ENCODE measurements around the gene ATP2C1. TPM values are rescaled to one million over a fixed set of nuclear protein-coding genes. Genes with fewer than 3 reads are reported as not detected.

Gene ATP2C1
- total and polyA plus RNA-seq, 4 donors, result 82.5 to 171 (median 136) TPM

GRCh38 chr3:131020122-131020693 lies 126.3 kb downstream of the ATP2C1 start:
- WGBS (ENCODE audit: insufficient coverage), result 45% methylated on average over 2 of the region's 5 CpGs
- Histone ChIP-seq H3K9me3 (ENCODE audit: control insufficient read depth, insufficient read depth, low read length) (no peaks in the 10 kb centered on the region), H3K27ac (ENCODE audit: low read depth, low read length) (no peak overlapping the region), H3K4me1 (ENCODE audit: control insufficient read depth, insufficient read depth, low read length) (peaks cover 3% of the 10 kb centered on the region), H3K27me3 (ENCODE audit: control insufficient read depth, insufficient read depth, low read length) (no peaks in the 10 kb centered on the region), H3K4me3 (ENCODE audit: low read depth, low read length) (no peak overlapping the region), H3K36me3 (ENCODE audit: control insufficient read depth, insufficient read depth, low read length) (peaks cover 7% of the 10 kb centered on the region)
- DNase-seq (ENCODE audit: low read depth in 4 of 6, low spot score in 6 of 6), result no peak

DNA sequence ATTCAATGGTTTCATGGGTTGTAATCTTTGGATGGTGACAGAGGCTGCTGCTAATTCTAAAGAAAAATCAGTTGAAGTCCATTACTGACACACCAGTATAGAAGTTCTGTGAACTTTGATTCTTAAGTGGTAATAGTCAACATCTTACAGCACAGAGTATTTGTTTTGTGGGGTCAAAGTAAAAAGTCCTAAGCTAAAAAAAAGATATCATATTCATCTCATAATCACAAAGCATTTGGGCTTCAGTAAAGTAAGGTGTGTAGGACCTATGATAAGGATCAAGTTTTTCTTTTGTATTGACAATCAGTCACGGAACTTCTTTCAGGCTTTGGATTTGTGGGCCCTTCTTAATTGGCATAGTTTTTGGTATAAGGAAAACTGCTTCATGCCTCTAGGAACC lies 131.7 kb downstream of the ATP2C1 start:
- Histone ChIP-seq H3K36me3 (ENCODE audit: control insufficient read depth, insufficient read depth, low read length) (peaks cover 3% of the 10 kb centered on the region), H3K27ac (ENCODE audit: low read depth, low read length) (no peak overlapping the region), H3K4me3 (ENCODE audit: low read depth, low read length) (peak overlapping the region; percentile 90), H3K9me3 (ENCODE audit: control insufficient read depth, insufficient read depth, low read length) (no peaks in the 10 kb centered on the region), H3K27me3 (ENCODE audit: control insufficient read depth, insufficient read depth, low read length) (no peaks in the 10 kb centered on the region), H3K4me1 (ENCODE audit: control insufficient read depth, insufficient read depth, low read length) (peaks cover 4% of the 10 kb centered on the region)
- whole genome bisulfite sequencing (ENCODE audit: insufficient coverage), result 100% methylated on average over 1 of the region's 1 CpG
- no peak for DNase-seq (ENCODE audit: low read depth in 4 of 6, low spot score in 6 of 6)

DNA sequence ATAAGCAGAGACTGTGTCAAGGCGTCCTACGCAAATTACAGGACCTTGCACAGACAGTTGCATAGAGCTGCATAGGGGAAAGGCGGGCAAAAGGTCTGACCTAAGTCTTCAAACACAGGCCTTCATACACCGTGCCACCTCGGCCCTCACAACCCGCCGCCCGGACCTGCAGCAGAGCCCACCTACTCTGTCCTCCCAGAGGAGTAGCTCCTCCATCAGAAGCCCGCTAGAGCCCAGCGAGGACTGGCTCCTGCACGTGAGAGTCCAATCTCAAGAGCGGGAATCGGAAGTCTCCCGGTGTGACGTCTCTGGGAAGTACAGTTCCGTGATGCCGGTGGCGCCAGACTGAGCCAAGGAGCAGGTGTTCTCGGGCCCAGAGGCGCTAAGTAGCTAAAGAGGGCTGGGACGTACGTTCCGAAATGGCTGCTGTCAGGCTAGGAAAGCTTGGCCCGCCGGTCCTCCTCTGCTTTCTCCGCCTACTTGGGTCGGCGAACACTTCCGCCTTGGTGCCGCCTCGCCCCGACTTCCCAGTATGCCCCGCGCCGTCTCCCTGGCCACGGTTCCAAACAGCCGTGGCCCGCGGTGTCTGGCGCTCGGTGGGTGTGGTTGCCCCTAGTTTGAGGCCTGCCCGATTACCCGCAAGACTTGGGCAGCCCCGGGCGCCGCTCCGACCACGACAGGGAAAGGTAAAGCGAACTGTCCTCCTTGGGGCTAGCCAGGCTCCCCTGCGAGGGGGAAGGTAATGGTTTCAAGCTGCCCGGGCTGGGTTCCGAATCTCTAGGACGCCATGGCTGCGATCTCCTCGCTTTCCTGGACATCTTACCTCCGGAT lies 132.7 kb downstream of the ATP2C1 start, which contains the start of the genes ASTE1 and NEK11:
ASTE1 (minus strand) TSS at position 505 of the 831 bp plus-strand sequence. CDS start 1,519 bp downstream, outside the sequence.
NEK11 (plus strand) TSS at position 557 of the 831 bp plus-strand sequence. CDS start 2,832 bp downstream, outside the sequence.
- Histone ChIP-seq H3K36me3 (ENCODE audit: control insufficient read depth, insufficient read depth, low read length) (peaks cover 3% of the 10 kb centered on the region), H3K9me3 (ENCODE audit: control insufficient read depth, insufficient read depth, low read length) (no peaks in the 10 kb centered on the region), H3K27ac (ENCODE audit: low read depth, low read length) (peak within 1 kb of the TSS; percentile 77), H3K27me3 (ENCODE audit: control insufficient read depth, insufficient read depth, low read length) (no peaks in the 10 kb centered on the region), H3K4me3 (ENCODE audit: low read depth, low read length) (peak within 1 kb of the TSS; percentile 90), H3K4me1 (ENCODE audit: control insufficient read depth, insufficient read depth, low read length) (peaks cover 4% of the 10 kb centered on the region)
- WGBS (ENCODE audit: insufficient coverage), result under 1% methylated on average over 53 of the region's 56 CpGs
- peak; percentile 71 to 95 (median 82) for DNase-seq (ENCODE audit: low read depth in 4 of 6, low spot score in 6 of 6)

- Histone ChIP-seq H3K4me1 (ENCODE audit: control insufficient read depth, insufficient read depth, low read length) (peaks cover 4% of the 10 kb centered on the region), H3K36me3 (ENCODE audit: control insufficient read depth, insufficient read depth, low read length) (peaks cover 3% of the 10 kb centered on the region), H3K4me3 (ENCODE audit: low read depth, low read length) (no peak overlapping the region), H3K9me3 (ENCODE audit: control insufficient read depth, insufficient read depth, low read length) (no peaks in the 10 kb centered on the region), H3K27me3 (ENCODE audit: control insufficient read depth, insufficient read depth, low read length) (no peaks in the 10 kb centered on the region), H3K27ac (ENCODE audit: low read depth, low read length) (no peak overlapping the region)
- DNase-seq (ENCODE audit: low read depth in 4 of 6, low spot score in 6 of 6), result no peak
- no CpG with 5 or more reads among the region's 3 CpGs for WGBS (ENCODE audit: insufficient coverage)
Observed at GRCh38 chr3:131028844-131029243, 135.0 kb downstream of the ATP2C1 start.

GRCh38 chr3:131031660-131032059 lies 137.8 kb downstream of the ATP2C1 start:
- Histone ChIP-seq H3K36me3 (ENCODE audit: control insufficient read depth, insufficient read depth, low read length) (peaks cover 3% of the 10 kb centered on the region), H3K9me3 (ENCODE audit: control insufficient read depth, insufficient read depth, low read length) (no peaks in the 10 kb centered on the region), H3K27ac (ENCODE audit: low read depth, low read length) (no peak overlapping the region), H3K4me1 (ENCODE audit: control insufficient read depth, insufficient read depth, low read length) (peaks cover 3% of the 10 kb centered on the region), H3K27me3 (ENCODE audit: control insufficient read depth, insufficient read depth, low read length) (no peaks in the 10 kb centered on the region), H3K4me3 (ENCODE audit: low read depth, low read length) (no peak overlapping the region)
- no CpG with 5 or more reads among the region's 3 CpGs for WGBS (ENCODE audit: insufficient coverage)
- no peak for DNase-seq (ENCODE audit: low read depth in 4 of 6, low spot score in 6 of 6)

- H3K27me3 ChIP-seq (ENCODE audit: control insufficient read depth, insufficient read depth, low read length), result no peaks in the 10 kb centered on the region
- no peaks in the 10 kb centered on the region for H3K4me1 ChIP-seq (ENCODE audit: control insufficient read depth, insufficient read depth, low read length)
- H3K27ac ChIP-seq (ENCODE audit: low read depth, low read length), result no peak overlapping the region
- no peaks in the 10 kb centered on the region for H3K9me3 ChIP-seq (ENCODE audit: control insufficient read depth, insufficient read depth, low read length)
- DNase-seq (ENCODE audit: low read depth in 4 of 6, low spot score in 6 of 6), result peak in 3 of 6 donors; percentile 43 to 88 (median 73)
- no CpG with 5 or more reads among the region's 1 CpG for WGBS (ENCODE audit: insufficient coverage)
- no peak overlapping the region for H3K4me3 ChIP-seq (ENCODE audit: low read depth, low read length)
- peaks cover 3% of the 10 kb centered on the region for H3K36me3 ChIP-seq (ENCODE audit: control insufficient read depth, insufficient read depth, low read length)
Observed at GRCh38 chr3:131033480-131034080, 139.7 kb downstream of the ATP2C1 start.

GRCh38 chr3:131036200-131036816 lies 142.4 kb downstream of the ATP2C1 start:
- DNase-seq (ENCODE audit: low read depth in 4 of 6, low spot score in 6 of 6), result no peak
- Histone ChIP-seq H3K27me3 (ENCODE audit: control insufficient read depth, insufficient read depth, low read length) (no peaks in the 10 kb centered on the region), H3K4me3 (ENCODE audit: low read depth, low read length) (no peak overlapping the region), H3K36me3 (ENCODE audit: control insufficient read depth, insufficient read depth, low read length) (no peaks in the 10 kb centered on the region), H3K27ac (ENCODE audit: low read depth, low read length) (no peak overlapping the region), H3K9me3 (ENCODE audit: control insufficient read depth, insufficient read depth, low read length) (no peaks in the 10 kb centered on the region), H3K4me1 (ENCODE audit: control insufficient read depth, insufficient read depth, low read length) (no peaks in the 10 kb centered on the region)
- no CpG with 5 or more reads among the region's 1 CpG for WGBS (ENCODE audit: insufficient coverage)

- DNase-seq (ENCODE audit: low read depth in 4 of 6, low spot score in 6 of 6), result no peak
- Histone ChIP-seq H3K9me3 (ENCODE audit: control insufficient read depth, insufficient read depth, low read length) (no peaks in the 10 kb centered on the region), H3K27me3 (ENCODE audit: control insufficient read depth, insufficient read depth, low read length) (no peaks in the 10 kb centered on the region), H3K36me3 (ENCODE audit: control insufficient read depth, insufficient read depth, low read length) (peaks cover 3% of the 10 kb centered on the region), H3K4me3 (ENCODE audit: low read depth, low read length) (no peak overlapping the region), H3K4me1 (ENCODE audit: control insufficient read depth, insufficient read depth, low read length) (no peaks in the 10 kb centered on the region), H3K27ac (ENCODE audit: low read depth, low read length) (no peak overlapping the region)
- WGBS (ENCODE audit: insufficient coverage), result 90% methylated on average over 3 of the region's 5 CpGs
Observed at GRCh38 chr3:131036986-131037385, 143.1 kb downstream of the ATP2C1 start.

- no CpG with 5 or more reads among the region's 2 CpGs for WGBS (ENCODE audit: insufficient coverage)
- Histone ChIP-seq H3K4me3 (ENCODE audit: low read depth, low read length) (no peak overlapping the region), H3K27ac (ENCODE audit: low read depth, low read length) (no peak overlapping the region), H3K27me3 (ENCODE audit: control insufficient read depth, insufficient read depth, low read length) (no peaks in the 10 kb centered on the region), H3K9me3 (ENCODE audit: control insufficient read depth, insufficient read depth, low read length) (no peaks in the 10 kb centered on the region), H3K4me1 (ENCODE audit: control insufficient read depth, insufficient read depth, low read length) (no peaks in the 10 kb centered on the region), H3K36me3 (ENCODE audit: control insufficient read depth, insufficient read depth, low read length) (peaks cover 4% of the 10 kb centered on the region)
- no peak for DNase-seq (ENCODE audit: low read depth in 4 of 6, low spot score in 6 of 6)
Observed at GRCh38 chr3:131038326-131038725, 144.4 kb downstream of the ATP2C1 start.

Measured in spinal cord (tissue), 10 donors.